Heart left ventricle (tissue), 16 donors: ENCODE measurements around the gene SST. TPM values are rescaled to one million over a fixed set of nuclear protein-coding genes. Genes with fewer than 3 reads are reported as not detected.
A peak's percentile ranks its signal among the peaks of the same experiment; 100 is the strongest.

Source experiments
- ATAC-seq, 4 donors: fragments of 200-7000 bp; cut with Tn5 transposase; one replicate each; pipeline ENCODE4 v1.9.1; 2020 to 2022; ENCODE audit warnings: moderate library complexity in 4 of 4, mild to moderate bottlenecking in 3 of 4, moderate number of reproducible peaks in 1 of 4
- DNase-seq, 5 donors: peaks; one replicate each; pipeline ENCODE4 v3.0.0-alpha.2; 2020
- H3K27ac ChIP-seq, 12 donors: fragments of 200-600 bp; sonication (generic) in 4 of 12; one replicate each; pipeline versions ENCODE4 v1.5.0 to v1.8.0; 2016 to 2022; ENCODE audit warnings: mild to moderate bottlenecking in 2 of 12
- H3K27me3 ChIP-seq, 9 donors: fragments of 200-600 bp; sonication (generic) in 2 of 9; one replicate each; pipeline versions ENCODE4 v1.5.1 to v1.8.0; 2016 to 2022; ENCODE audit warnings: mild to moderate bottlenecking in 3 of 9
- H3K36me3 ChIP-seq, 9 donors: fragments of 200-600 bp; sonication (generic) in 2 of 9; one replicate each; pipeline versions ENCODE4 v1.5.0 to v1.8.0; 2018 to 2022; ENCODE audit warnings: mild to moderate bottlenecking in 2 of 9
- H3K4me1 ChIP-seq, 12 donors: fragments of 200-600 bp; sonication (generic) in 4 of 12; one replicate each; pipeline versions ENCODE4 v1.5.0 to v1.8.0; 2016 to 2022; ENCODE audit warnings: mild to moderate bottlenecking in 3 of 12
- H3K4me3 ChIP-seq, 12 donors: fragments of 200-600 bp; sonication (generic) in 4 of 12; one replicate each; pipeline versions ENCODE4 v1.5.0 to v1.8.0; 2017 to 2022; ENCODE audit warnings: mild to moderate bottlenecking in 9 of 12, moderate library complexity in 4 of 12
- H3K9me3 ChIP-seq, 12 donors: fragments of 200-600 bp; sonication (generic) in 4 of 12; one replicate each; pipeline versions ENCODE4 v1.5.0 to v1.8.0; 2016 to 2022; ENCODE audit warnings: mild to moderate bottlenecking in 1 of 12
- POLR2A ChIP-seq, 2 donors: fragments of 450-650 bp; IDR thresholded peaks; one replicate each; pipeline ENCODE4 v1.6.1; 2017; ENCODE audit warnings: antibody characterized with exemption in 2 of 2, mild to moderate bottlenecking in 2 of 2, moderate library complexity in 2 of 2
- WGBS, 4 donors: extraction: QIAGEN DNeasy Blood & Tissue Kit in 2 of 4; methylation state at CpG; one replicate each; pipeline versions ENCODE4 v1.1.5 to v1.1.7; 2013 to 2018; 5-methylcytosine and 5-hydroxymethylcytosine counted together
- intact Hi-C, 10 donors: fragments of 100-400 bp; cut with DNase I; formaldehyde crosslinking; loops; one replicate each; pipeline versions ENCODE4 v1.11.1 to v1.14.2; 2022
- polyA plus RNA-seq, 2 donors: library from polyadenylated mRNA; stranded (reverse); fragments of 200-250 nt; gene quantifications; one replicate each; pipeline ENCODE4 v1.2.3, GENCODE V29; 2013
- total RNA-seq, 9 donors: library from RNA; depleted of rRNA in 2 of 9; stranded (reverse); fragments of >200 nt in 2 of 9; fragmentation: NEBNext Ultra II Directional in 3 of 9; extraction: Animal tissue kit (Norgen Biotek cat#: 25700) in 3 of 9; gene quantifications; one replicate each; pipeline versions ENCODE4 v1.1.0 to v1.2.4, GENCODE V29; 2016 to 2023
- TF ChIP-seq, protein P1 (sequence below), 12 donors: fragments of 200-600 bp; sonication (generic) in 4 of 12; IDR thresholded peaks; one replicate each; pipeline versions ENCODE4 v1.5.0 to v1.8.0; 2018 to 2022; ENCODE audit warnings: antibody characterized with exemption in 12 of 12, mild to moderate bottlenecking in 5 of 12
- donor health status: ischemic (EF 13 %, LVEDD 7.1; RV severe dilation, severe dysfunction).
- donor health status: healthy with polysubstance abuse.
- donor health status: DM: no; HTN: yes; CAD: no.
- donor health status: DM: no; HTN: no; CAD: no.
- donor health status: ischemic (EF 25% LVEDD 6.9; RV normal size, moderate dysfunction).
- donor health status: ischemic (EF 25% LVEDD 5.7; RV mildly dilated, moderate dysfunction).
- donor health status: healthy.
- donor health status: DM: yes; HTN: yes; CAD: no.
- donor health status: ischemic (EF 35%, LVEDD 5.7; RV mildly dilated, moderate dysfunction).
- donor health status: nonischemic (EF 11% LVEDD 7.7; RV severe dilation, severe dysfunction).
- donor health status: DM: yes; HTN: yes; CAD: no.
- donor health status: PGD.
- donor health status: ischemic (EF 29% LVEDD 5.4; RV normal size, mild dysfunction).
- donor health status: nonischemic (EF 23%, LVEDD 6.1; RV moderate dilation, normal function).

The SST gene
- total and polyA plus RNA-seq, 11 donors: not detected

DNA sequence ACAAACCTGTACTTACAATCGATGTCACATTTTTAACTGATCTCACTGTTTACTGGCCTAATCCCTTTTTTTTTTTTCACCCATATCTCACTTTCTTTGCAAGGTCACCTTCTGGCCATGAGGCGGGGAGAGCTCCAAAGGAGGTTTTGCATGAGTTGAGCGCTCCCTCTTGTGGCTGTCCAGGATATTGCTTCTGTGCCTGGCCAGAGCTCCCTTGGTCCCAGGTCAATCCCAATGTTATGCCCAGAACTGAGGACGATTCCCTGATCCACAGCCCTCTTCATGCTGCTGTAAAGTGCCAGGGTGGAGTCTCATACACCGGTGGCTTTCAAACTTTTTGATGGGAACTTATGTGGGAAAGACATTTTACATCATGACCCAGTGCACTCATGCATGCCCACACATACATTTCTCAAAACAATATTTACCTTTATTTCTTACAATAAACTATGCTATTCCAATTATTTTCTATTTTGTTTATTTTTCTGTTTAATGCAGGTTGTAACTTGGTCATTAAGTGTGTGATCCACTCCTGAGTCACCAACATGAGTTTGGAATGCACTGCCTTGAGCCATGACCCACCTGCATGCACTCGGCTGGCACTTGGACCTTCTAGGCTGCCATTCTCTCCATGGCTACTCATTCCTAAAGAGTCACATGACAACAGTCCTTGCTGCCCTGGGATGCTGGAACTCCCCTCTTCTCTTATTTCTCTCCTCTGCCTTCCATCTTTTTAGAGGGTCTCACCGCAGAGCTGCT, 9.6 kb upstream of the SST start:
- WGBS, 4 donors: 29 to 33% (median 32%) methylated on average over 7 of the region's 7 CpGs
- ATAC-seq (peak; percentile 85 to 96 (median 94)), DNase-seq (peak; percentile 69 to 76 (median 74))
- no peak overlapping the region for H3K4me3 ChIP-seq
- H3K36me3 ChIP-seq: no peaks in the 10 kb centered on the region
- peaks cover 0 to 4% (median 0%) of the 10 kb centered on the region in 12 donors for H3K9me3 ChIP-seq
- peaks cover 0 to 25% (median 0%) of the 10 kb centered on the region in 9 donors for H3K27me3 ChIP-seq
- TF ChIP-seq, protein P1, sequence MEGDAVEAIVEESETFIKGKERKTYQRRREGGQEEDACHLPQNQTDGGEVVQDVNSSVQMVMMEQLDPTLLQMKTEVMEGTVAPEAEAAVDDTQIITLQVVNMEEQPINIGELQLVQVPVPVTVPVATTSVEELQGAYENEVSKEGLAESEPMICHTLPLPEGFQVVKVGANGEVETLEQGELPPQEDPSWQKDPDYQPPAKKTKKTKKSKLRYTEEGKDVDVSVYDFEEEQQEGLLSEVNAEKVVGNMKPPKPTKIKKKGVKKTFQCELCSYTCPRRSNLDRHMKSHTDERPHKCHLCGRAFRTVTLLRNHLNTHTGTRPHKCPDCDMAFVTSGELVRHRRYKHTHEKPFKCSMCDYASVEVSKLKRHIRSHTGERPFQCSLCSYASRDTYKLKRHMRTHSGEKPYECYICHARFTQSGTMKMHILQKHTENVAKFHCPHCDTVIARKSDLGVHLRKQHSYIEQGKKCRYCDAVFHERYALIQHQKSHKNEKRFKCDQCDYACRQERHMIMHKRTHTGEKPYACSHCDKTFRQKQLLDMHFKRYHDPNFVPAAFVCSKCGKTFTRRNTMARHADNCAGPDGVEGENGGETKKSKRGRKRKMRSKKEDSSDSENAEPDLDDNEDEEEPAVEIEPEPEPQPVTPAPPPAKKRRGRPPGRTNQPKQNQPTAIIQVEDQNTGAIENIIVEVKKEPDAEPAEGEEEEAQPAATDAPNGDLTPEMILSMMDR (IDR thresholded peaks at IDR 0.05): peak; percentile 83 to 95 (median 90)
- no peak for TF ChIP-seq POLR2A (IDR thresholded peaks at IDR 0.05)
- H3K27ac ChIP-seq: no peak overlapping the region
- H3K4me1 ChIP-seq: peaks cover 0 to 11% (median 6%) of the 10 kb centered on the region in 12 donors
- intact Hi-C loops: loop anchor here (1.0 to 5.0 kb wide), 13 partner anchors 32 to 460 kb away; no protein-coding TSS in a partner anchor

DNA sequence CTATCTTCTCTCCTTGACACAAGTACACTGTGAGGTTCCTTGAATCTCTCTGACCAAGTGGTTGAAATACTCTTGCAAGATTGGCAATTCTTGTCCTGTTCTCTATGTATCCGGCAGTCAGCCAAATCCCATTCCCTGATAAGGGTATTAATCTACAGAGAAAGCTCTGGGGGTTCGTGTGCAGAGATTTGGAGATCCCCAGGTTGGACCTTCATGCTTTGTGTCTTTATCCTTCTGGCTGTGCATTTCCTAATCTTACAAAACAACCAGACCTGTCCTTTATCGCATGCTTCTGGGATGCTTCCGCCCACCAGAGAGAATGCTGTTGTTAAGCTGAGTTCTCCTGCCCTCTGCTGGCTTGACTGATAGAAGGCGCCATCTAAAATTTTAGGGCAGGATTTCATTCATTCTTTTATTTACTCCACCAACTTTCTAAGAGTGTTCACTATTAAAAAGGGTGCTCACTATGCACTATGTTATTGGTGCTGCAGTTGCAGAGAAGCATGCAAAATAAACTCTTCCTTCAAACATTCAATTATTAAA, 8.6 kb upstream of the SST start:
- TF ChIP-seq, protein P1 (IDR thresholded peaks at IDR 0.05): peak; percentile 31 to 75 (median 60)
- TF ChIP-seq POLR2A (IDR thresholded peaks at IDR 0.05): no peak
- 10 to 17% (median 15%) methylated on average over 5 of the region's 5 CpGs for WGBS, 4 donors
- DNase-seq: peak in 3 of 5 donors; percentile 35 to 51 (median 42)

GRCh38 chr3:187677604-187678003, 7.4 kb upstream of the SST start:
- H3K27ac ChIP-seq: no peak overlapping the region
- H3K4me1 ChIP-seq: peaks cover 0 to 11% (median 6%) of the 10 kb centered on the region in 12 donors
- DNase-seq: no peak
- TF ChIP-seq POLR2A (IDR thresholded peaks at IDR 0.05): no peak
- TF ChIP-seq, protein P1 (IDR thresholded peaks at IDR 0.05): no peak
- no peak overlapping the region for H3K4me3 ChIP-seq
- WGBS, 4 donors: 40 to 55% (median 51%) methylated on average over 1 of the region's 1 CpG
- H3K27me3 ChIP-seq: peaks cover 0 to 42% (median 4%) of the 10 kb centered on the region in 9 donors
- H3K9me3 ChIP-seq: no peaks in the 10 kb centered on the region
- H3K36me3 ChIP-seq: no peaks in the 10 kb centered on the region
- no peak for ATAC-seq
- intact Hi-C loops: loop anchor here (2.0 to 5.0 kb wide), 7 partner anchors 35 to 457 kb away; no protein-coding TSS in a partner anchor

More for the DNA sequence above, 8.6 kb upstream of the SST start:
- H3K4me1 ChIP-seq: peaks cover 0 to 11% (median 6%) of the 10 kb centered on the region in 12 donors
- peaks cover 0 to 35% (median 0%) of the 10 kb centered on the region in 9 donors for H3K27me3 ChIP-seq
- peak; percentile 58 to 83 (median 74) for ATAC-seq
- no peaks in the 10 kb centered on the region for H3K9me3 ChIP-seq
- H3K27ac ChIP-seq: no peak overlapping the region
- H3K4me3 ChIP-seq: no peak overlapping the region
- no peaks in the 10 kb centered on the region for H3K36me3 ChIP-seq
- intact Hi-C loops: loop anchor here (1.0 to 5.0 kb wide), 11 partner anchors 34 to 458 kb away; no protein-coding TSS in a partner anchor

DNA sequence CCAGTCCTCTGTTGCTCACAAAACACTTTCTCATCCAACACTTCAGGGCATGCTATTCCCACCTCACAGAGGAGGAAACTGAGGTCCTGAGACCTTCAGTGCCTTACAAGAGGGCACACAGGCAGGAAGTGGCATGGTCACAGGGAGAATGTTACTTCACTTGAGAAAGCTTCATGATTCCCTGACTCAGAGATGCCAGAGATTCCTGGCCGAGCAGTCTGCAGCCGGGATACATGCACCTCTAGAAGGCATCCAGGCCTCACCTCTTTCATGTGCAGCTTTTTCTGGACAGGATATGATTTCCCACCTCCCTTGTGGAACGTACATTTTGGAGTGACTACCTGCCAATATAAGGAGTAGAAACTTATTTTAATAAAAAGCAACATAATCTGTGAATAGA, 2.8 kb upstream of the SST start:
- Histone ChIP-seq H3K9me3 (no peaks in the 10 kb centered on the region), H3K36me3 (no peaks in the 10 kb centered on the region), H3K27me3 (peaks cover 0 to 59% (median 6%) of the 10 kb centered on the region in 9 donors), H3K4me1 (no peaks in the 10 kb centered on the region), H3K4me3 (no peak overlapping the region), H3K27ac (no peak overlapping the region)
- 21 to 45% (median 37%) methylated on average over 3 of the region's 3 CpGs for whole genome bisulfite sequencing, 4 donors
- no peak for ATAC-seq
- no peak for DNase-seq
- intact Hi-C loops: no loop called here
- TF ChIP-seq POLR2A (IDR thresholded peaks at IDR 0.05): no peak
- TF ChIP-seq, protein P1 (IDR thresholded peaks at IDR 0.05): no peak
